NCI-H2107 (cell line): ENCODE measurements around the gene WDFY4.

Source experiments
- DNase-seq: peaks from one replicate; lab custom pipeline; 2025; lab: John Stamatoyannopoulos, UW

Gene WDFY4

GRCh38 chr10:48985621-48986158 lies 301.0 kb downstream of the WDFY4 start:
- no peak for DNase-seq

DNA sequence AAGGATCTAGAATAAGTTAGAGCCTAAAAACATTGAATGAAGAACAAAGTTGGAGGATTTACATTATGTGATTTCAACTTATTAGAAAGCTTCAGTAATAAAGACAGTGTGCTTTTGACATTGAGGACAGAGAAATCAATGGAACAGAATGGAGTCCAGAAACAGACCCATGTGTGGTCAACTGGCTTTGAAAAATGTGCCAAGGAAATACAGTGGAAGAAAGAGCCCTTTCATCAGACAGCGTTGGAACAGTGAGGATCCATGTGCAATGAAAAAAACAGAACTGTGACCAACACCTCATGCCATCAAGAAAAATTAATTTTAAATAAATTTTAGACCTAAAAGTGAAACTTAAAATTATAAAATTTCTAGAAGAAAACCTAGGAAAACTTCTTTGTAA lies 305.6 kb downstream of the WDFY4 start:
- no peak for DNase-seq

DNA sequence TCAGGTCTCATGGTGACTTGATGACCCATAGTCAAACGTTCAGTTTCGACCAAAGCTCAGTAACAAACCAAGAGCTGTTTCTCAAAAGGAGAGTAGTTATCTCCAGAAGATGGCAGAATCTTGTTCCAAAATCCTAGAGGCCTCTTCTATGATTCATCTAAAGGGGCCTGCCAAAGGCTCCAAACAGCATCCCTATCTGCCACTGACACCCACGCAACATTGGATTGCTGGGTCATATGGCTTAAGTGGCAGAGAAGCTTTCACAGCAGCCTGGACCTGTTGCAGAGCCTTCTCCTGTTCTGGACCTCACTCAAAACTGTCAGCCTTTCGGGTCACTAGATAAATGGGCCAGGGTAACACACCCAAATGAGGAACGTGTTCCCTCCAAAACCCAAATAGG lies 309.0 kb downstream of the WDFY4 start:
- DNase-seq = no peak

DNA sequence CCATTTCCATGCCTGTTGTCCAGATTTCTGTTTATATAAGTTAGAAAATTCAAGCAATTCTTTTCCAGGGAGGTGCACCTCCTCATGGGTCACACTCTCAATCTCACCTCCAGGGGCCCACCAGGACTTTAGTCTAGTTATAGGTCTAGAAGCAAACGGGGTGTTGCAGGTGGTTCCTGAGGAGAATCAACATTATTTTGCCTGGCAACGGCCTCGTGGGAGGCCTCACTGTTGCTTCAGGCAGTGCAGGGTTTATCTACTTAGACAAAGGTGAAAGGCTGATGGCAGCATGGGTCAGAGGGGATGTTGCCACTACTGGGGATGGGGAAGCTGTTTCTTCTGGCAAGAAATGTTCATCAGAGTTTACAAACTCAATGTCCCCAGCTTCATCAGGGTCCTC lies 311.7 kb downstream of the WDFY4 start:
- DNase-seq = no peak

- DNase-seq = no peak
Measured at GRCh38 chr10:48999346-48999745, 314.7 kb downstream of the WDFY4 start.

DNA sequence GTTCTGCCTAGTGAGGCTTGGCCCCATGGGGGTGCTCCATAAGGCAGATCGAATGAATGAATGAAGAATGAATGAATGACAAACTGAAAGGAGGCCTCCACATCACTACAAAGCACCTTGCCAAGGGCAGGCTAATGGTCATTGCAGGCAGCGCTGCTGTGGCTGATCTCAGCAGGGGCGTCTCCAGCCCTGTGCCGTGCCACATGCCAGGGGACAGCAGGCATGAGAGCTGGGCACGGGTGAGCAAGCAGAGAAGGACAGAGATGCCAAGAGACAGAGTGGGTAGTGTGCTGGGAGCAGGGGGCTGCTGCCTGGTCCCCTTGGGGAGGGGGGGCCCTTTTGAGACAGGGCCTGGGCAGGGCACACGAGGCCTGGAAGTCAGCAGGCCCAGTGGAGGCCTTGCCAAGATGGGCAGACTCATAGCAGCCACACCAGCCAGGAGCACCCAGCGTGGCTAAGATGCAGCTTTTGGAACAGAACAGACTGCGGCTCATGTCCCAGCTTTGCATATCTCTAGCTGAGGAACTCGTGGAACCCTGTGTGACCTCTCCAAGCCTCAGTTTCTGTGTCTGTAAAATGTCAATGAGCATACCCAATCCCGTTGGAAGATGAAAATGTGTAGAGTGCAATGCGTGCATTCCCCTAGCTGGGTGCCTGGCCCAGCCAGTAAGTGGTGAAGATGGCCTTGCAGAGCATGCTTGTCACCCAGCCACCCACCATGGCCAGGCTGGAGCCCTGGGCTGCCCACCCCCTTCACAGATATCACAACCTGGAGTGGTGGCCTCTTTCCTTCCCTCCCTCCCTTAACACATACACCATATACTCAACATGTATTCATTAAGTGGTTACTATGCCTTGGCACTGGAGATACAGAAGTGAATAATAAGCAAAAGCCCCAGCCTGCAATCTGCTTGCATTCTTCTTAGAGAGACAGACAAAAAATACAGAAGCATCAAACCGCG lies 316.0 kb downstream of the WDFY4 start:
- no peak for DNase-seq

- no peak for DNase-seq
Measured at GRCh38 chr10:49001402-49001801, 316.7 kb downstream of the WDFY4 start.

GRCh38 chr10:49001870-49002672 lies 317.4 kb downstream of the WDFY4 start:
- DNase-seq = no peak

GRCh38 chr10:49005270-49005669 lies 320.6 kb downstream of the WDFY4 start:
- DNase-seq = no peak

- no peak for DNase-seq
Measured at GRCh38 chr10:49007129-49007528, 322.5 kb downstream of the WDFY4 start.

DNA sequence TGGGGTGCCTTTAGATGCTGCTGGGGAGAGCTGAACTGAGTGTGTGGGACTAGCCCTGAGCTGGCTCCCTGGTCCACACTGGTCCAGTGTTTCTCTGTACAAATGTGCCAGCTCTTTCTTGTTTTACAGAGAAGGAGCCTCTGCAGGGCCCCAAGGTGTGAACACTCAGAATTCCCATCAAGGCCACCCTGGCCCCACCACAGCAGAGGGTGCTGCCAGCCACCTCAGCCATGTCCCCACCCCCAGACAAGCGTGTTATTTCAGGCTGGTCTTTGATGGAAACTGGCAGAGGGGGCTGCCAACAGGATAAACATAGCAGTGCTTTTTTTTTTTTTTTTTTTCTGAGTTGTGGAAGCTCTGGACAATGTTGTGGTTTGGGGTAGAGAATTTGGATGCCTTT lies 323.4 kb downstream of the WDFY4 start:
- DNase-seq = no peak

DNA sequence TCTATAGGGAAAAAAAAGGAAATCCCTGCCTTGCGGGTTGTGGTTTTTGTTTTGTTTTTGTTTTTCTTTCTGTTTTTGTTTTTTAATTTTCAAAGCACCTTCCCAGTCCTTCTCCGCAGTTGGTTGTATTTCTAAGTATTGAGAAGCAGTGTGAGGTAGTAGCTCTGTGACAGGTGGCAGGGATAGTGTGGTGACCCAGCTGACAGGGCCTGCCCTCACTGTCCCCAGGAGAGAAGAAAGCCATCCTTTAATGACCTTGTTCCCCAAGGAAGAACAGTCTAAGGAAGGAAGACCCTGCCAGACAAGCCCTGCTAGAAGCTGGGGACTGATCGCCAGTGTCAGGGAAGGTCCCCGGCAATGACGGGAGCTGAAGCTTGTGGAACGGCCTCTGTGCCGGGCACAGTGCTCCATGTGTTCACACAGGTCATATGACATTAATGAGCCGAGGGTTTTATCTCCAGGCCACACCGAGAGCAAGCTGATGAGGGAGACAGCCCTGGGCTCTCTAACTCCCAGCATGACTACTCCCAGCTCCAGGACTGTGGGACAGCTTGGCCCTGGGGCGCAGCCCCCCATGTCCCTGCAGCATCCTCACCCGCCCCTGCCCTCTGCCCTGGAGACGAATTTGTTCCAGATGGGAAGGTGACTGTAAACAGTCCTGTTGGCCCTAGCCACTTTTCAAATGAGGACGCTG lies 324.0 kb downstream of the WDFY4 start:
- DNase-seq = no peak

DNA sequence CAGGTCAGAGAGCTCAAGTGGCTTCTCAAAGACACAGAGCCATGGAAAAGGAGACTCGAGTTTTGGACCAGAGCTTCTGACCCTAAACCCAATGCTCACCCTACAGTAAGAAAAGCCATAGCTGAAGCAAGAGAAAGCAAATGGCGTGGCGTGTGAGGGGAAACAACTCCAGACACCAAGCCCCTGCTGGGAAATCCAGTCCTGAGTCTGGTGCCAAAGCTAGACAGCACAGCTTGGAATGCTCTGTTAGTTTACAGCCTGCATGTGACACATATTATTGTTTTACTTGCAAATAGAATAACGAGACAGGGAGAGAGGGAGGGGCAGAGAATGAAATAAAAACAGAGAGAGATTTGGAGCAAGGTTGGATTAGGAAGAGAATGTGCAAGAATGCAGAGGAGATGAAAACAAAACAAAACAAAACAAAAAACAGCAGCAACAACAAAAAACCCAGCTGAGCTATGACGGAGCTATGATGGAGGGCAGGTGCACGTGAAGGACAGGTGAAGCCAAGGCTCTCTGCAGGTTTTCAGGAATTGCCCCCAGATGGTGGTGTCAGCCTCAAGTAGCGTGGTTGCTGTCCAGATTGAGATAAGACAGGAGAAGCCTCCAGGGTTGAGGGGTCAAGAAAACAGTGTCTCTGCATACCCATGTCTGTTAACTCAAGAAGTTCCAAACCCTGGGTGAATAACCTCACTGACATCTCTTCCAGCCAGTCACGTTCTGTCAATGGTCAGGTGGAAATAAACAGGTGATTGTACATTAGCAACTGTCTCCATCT lies 324.7 kb downstream of the WDFY4 start:
- DNase-seq = no peak

GRCh38 chr10:49010295-49010694 lies 325.6 kb downstream of the WDFY4 start:
- DNase-seq = no peak

- no peak for DNase-seq
Measured at GRCh38 chr10:49010865-49011264, 326.2 kb downstream of the WDFY4 start.

- no peak for DNase-seq
Measured at GRCh38 chr10:49011756-49012155, 327.1 kb downstream of the WDFY4 start.

DNA sequence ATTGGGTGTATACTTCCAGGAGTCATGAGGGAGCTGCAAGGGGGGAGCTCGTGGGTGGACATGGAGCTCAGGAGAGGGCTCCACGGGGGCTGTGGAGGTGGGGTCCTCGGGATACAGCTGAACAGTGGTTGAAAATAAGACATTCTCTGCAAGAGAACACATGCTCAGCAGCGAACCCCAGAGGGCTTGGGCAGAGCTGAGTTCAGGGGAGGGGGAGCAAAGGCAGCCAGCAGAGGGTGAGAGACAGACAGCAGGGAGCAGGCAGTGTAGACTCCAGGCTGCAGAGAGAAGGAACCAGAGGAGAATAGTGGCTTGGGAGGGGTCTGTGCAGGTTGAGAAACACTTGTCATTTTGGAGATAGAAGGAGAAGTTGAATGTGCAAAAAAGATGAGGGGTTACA lies 327.9 kb downstream of the WDFY4 start:
- DNase-seq = no peak

- DNase-seq = no peak
Measured at GRCh38 chr10:49015700-49016099, 331.0 kb downstream of the WDFY4 start.

- no peak for DNase-seq
Measured at GRCh38 chr10:49021685-49022084, 337.0 kb downstream of the WDFY4 start.

DNA sequence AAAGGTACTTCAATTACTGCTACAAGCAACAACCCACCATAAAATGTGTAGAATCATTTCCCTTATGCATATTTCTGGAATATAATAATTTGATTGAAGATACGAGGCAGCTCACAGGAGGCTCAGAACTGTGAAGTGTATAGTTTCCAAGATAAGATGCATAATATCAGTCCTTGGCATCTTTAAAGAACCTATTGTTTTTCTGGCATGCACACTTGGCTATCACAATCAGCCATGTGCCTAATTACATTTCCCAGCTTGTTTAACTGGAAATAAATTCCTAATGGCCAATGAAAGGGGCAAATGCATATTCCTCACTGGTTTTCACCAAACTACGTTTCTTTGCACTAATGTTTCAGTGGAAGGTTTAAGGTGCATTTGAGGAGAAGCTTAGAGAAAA lies 338.4 kb downstream of the WDFY4 start:
- DNase-seq = no peak

- DNase-seq = no peak
Measured at GRCh38 chr10:49023752-49024151, 339.1 kb downstream of the WDFY4 start.
